Retinal pigment epithelial cell (primary cell): ENCODE measurements around the gene RNF168.

Experiments used
- DNase-seq: peaks from one replicate; pipeline ENCODE4 v3.0.0-alpha.2; 2010; ENCODE audit warnings: low read depth
- H3K4me3 ChIP-seq: 2 replicates; pipeline ENCODE4 v1.5.1; 2011; ENCODE audit warnings: mild to moderate bottlenecking, low read length, control low read depth, moderate library complexity
- CTCF ChIP-seq: conservative IDR thresholded peaks from 2 replicates; pipeline ENCODE4 v1.5.1; 2011; ENCODE audit warnings: low read depth, low read length, control low read depth, inconsistent platforms

The RNF168 gene

GRCh38 chr3:196541684-196542445, 38.3 kb upstream of the RNF168 start:
- no peak for TF ChIP-seq CTCF
- no peak overlapping the region for H3K4me3 ChIP-seq
- DNase-seq, result no peak

- H3K4me3 ChIP-seq, result no peak overlapping the region
- TF ChIP-seq CTCF, result peak; percentile 72
- DNase-seq, result no peak
Measured at GRCh38 chr3:196537319-196537984, 33.9 kb upstream of the RNF168 start.

GRCh38 chr3:196533260-196533681, 29.7 kb upstream of the RNF168 start:
- DNase-seq, result no peak
- no peak for TF ChIP-seq CTCF
- no peak overlapping the region for H3K4me3 ChIP-seq

DNA sequence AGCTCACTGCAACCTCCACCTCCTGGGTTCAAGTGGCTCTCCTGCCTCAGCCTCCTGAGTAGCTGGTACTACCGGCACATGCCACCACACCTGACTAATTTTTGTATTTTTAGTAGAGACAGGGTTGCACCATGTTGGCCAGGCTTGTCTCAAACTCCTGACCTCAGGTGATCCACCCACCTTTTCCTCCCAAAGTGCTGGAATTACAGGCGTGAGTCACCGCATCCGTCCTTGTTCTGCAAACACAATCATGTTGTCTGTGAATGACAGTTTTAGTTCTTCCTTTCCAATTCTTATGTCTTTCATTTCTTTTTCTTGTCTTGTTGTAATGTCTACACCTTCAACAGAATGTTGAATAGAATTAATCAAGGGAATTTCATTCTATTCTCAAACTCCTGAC, 27.9 kb upstream of the RNF168 start:
- H3K4me3 ChIP-seq, result no peak overlapping the region
- DNase-seq, result no peak
- TF ChIP-seq CTCF, result no peak

GRCh38 chr3:196528639-196529233, 25.2 kb upstream of the RNF168 start:
- peak overlapping the region; percentile 57 for H3K4me3 ChIP-seq
- DNase-seq, result no peak
- peak; percentile 60 for TF ChIP-seq CTCF

- no peak for DNase-seq
- H3K4me3 ChIP-seq, result no peak overlapping the region
- TF ChIP-seq CTCF, result no peak
Measured at GRCh38 chr3:196525141-196525540, 21.6 kb upstream of the RNF168 start.
